ENCODE measurements around the gene MT1B. TPM values are rescaled to one million over a fixed set of nuclear protein-coding genes. Genes with fewer than 3 reads are reported as not detected.

The MT1B gene
- total RNA-seq, 1 experiment from 2014 or later, result not detected

- DNase-seq, result no peak
- H3K36me3 ChIP-seq, result no peaks in the 10 kb centered on the region
- no peaks in the 10 kb centered on the region for H3K9me3 ChIP-seq
- H3K4me3 ChIP-seq, result peak overlapping the region; percentile 50
- no peaks in the 10 kb centered on the region for H3K27me3 ChIP-seq
Observed at GRCh38 chr16:56631832-56632155, 19.9 kb upstream of the MT1B start.

- Histone ChIP-seq H3K4me3 (peak within 1 kb of the TSS; percentile 50), H3K36me3 (no peaks in the 10 kb centered on the region), H3K27me3 (no peaks in the 10 kb centered on the region; the same call in 1 of the 2 replicates), H3K9me3 (no peaks in the 10 kb centered on the region)
- DNase-seq, result peak; percentile 81
Observed at GRCh38 chr16:56632156-56632847, 19.4 kb upstream of the MT1B start, which contains the start of gene MT1M. MT1M (plus strand) TSS chr16:56632659; CDS start chr16:56632732, 73 bp downstream.

- H3K9me3 ChIP-seq, result no peaks in the 10 kb centered on the region
- H3K36me3 ChIP-seq, result no peaks in the 10 kb centered on the region
- no peak for DNase-seq
- H3K27me3 ChIP-seq, result no peaks in the 10 kb centered on the region; the same call in 1 of the 2 replicates
- peak overlapping the region; percentile 50 for H3K4me3 ChIP-seq
Observed at GRCh38 chr16:56632848-56633365, 18.8 kb upstream of the MT1B start.

- no peaks in the 10 kb centered on the region for H3K36me3 ChIP-seq
- peak overlapping the region; percentile 50 for H3K4me3 ChIP-seq
- no peaks in the 10 kb centered on the region; the same call in 1 of the 2 replicates for H3K27me3 ChIP-seq
- no peak for DNase-seq
- H3K9me3 ChIP-seq, result no peaks in the 10 kb centered on the region
Observed at GRCh38 chr16:56633535-56633934, 18.2 kb upstream of the MT1B start.

GRCh38 chr16:56634715-56635440 lies 16.8 kb upstream of the MT1B start:
- no peak for DNase-seq
- Histone ChIP-seq H3K27me3 (no peaks in the 10 kb centered on the region; the same call in 1 of the 2 replicates), H3K9me3 (no peaks in the 10 kb centered on the region), H3K36me3 (no peaks in the 10 kb centered on the region), H3K4me3 (no peak overlapping the region)

- peaks cover 2% of the 10 kb centered on the region; the same call in 1 of the 2 replicates for H3K27me3 ChIP-seq
- no peak overlapping the region for H3K4me3 ChIP-seq
- no peaks in the 10 kb centered on the region for H3K9me3 ChIP-seq
- H3K36me3 ChIP-seq, result no peaks in the 10 kb centered on the region
- DNase-seq, result no peak
Observed at GRCh38 chr16:56635441-56635967, 16.2 kb upstream of the MT1B start.

GRCh38 chr16:56636616-56637413 lies 14.9 kb upstream of the MT1B start:
- H3K36me3 ChIP-seq, result no peaks in the 10 kb centered on the region; the same call in 1 of the 2 replicates
- no peak overlapping the region for H3K4me3 ChIP-seq
- H3K9me3 ChIP-seq, result no peaks in the 10 kb centered on the region
- peaks cover 3% of the 10 kb centered on the region; the same call in 1 of the 2 replicates for H3K27me3 ChIP-seq
- no peak for DNase-seq

GRCh38 chr16:56637814-56638750 lies 13.6 kb upstream of the MT1B start, which contains the start of gene MT1A:
MT1A (plus strand) TSS chr16:56638666; CDS start chr16:56638739, 73 bp downstream.
- peaks cover 3% of the 10 kb centered on the region; the same call in 1 of the 2 replicates for H3K27me3 ChIP-seq
- no peaks in the 10 kb centered on the region; the same call in 1 of the 2 replicates for H3K36me3 ChIP-seq
- no peaks in the 10 kb centered on the region for H3K9me3 ChIP-seq
- no peak for DNase-seq
- no peak within 1 kb of the TSS for H3K4me3 ChIP-seq

- DNase-seq, result no peak
- no peaks in the 10 kb centered on the region; the same call in 1 of the 2 replicates for H3K36me3 ChIP-seq
- H3K4me3 ChIP-seq, result no peak overlapping the region
- H3K27me3 ChIP-seq, result peaks cover 3% of the 10 kb centered on the region; the same call in 1 of the 2 replicates
- H3K9me3 ChIP-seq, result no peaks in the 10 kb centered on the region
Observed at GRCh38 chr16:56639045-56639444, 12.6 kb upstream of the MT1B start.

GRCh38 chr16:56640076-56640475 lies 11.6 kb upstream of the MT1B start:
- peaks cover 3% of the 10 kb centered on the region; the same call in 1 of the 2 replicates for H3K27me3 ChIP-seq
- no peaks in the 10 kb centered on the region; the same call in 1 of the 2 replicates for H3K36me3 ChIP-seq
- H3K9me3 ChIP-seq, result no peaks in the 10 kb centered on the region
- no peak for DNase-seq
- no peak overlapping the region for H3K4me3 ChIP-seq

GRCh38 chr16:56641166-56641565 lies 10.5 kb upstream of the MT1B start:
- Histone ChIP-seq H3K4me3 (no peak overlapping the region), H3K36me3 (no peaks in the 10 kb centered on the region; the same call in 1 of the 2 replicates), H3K27me3 (peaks cover 3% of the 10 kb centered on the region; the same call in 1 of the 2 replicates), H3K9me3 (no peaks in the 10 kb centered on the region)
- DNase-seq, result no peak

GRCh38 chr16:56643080-56643778 lies 8.5 kb upstream of the MT1B start:
- Histone ChIP-seq H3K9me3 (no peaks in the 10 kb centered on the region), H3K4me3 (no peak overlapping the region), H3K27me3 (peaks cover 3% of the 10 kb centered on the region; the same call in 1 of the 2 replicates), H3K36me3 (no peaks in the 10 kb centered on the region; the same call in 1 of the 2 replicates)
- DNase-seq, result no peak

- Histone ChIP-seq H3K9me3 (no peaks in the 10 kb centered on the region), H3K36me3 (no peaks in the 10 kb centered on the region; the same call in 1 of the 2 replicates), H3K27me3 (peaks cover 3% of the 10 kb centered on the region; the same call in 1 of the 2 replicates), H3K4me3 (no peak overlapping the region)
- DNase-seq, result no peak
Observed at GRCh38 chr16:56643833-56644232, 7.9 kb upstream of the MT1B start.

GRCh38 chr16:56645311-56645710 lies 6.4 kb upstream of the MT1B start:
- Histone ChIP-seq H3K27me3 (peaks cover 2% of the 10 kb centered on the region; the same call in 1 of the 2 replicates), H3K4me3 (no peak overlapping the region), H3K9me3 (no peaks in the 10 kb centered on the region), H3K36me3 (no peaks in the 10 kb centered on the region; the same call in 1 of the 2 replicates)
- no peak for DNase-seq

- no peak overlapping the region for H3K4me3 ChIP-seq
- H3K36me3 ChIP-seq, result no peaks in the 10 kb centered on the region; the same call in 1 of the 2 replicates
- no peaks in the 10 kb centered on the region for H3K9me3 ChIP-seq
- H3K27me3 ChIP-seq, result no peaks in the 10 kb centered on the region
- no peak for DNase-seq
Observed at GRCh38 chr16:56645838-56646237, 5.8 kb upstream of the MT1B start.
